Heart left ventricle (tissue), 16 donors: Measurements from ENCODE around the gene RINT1. TPM values are rescaled to one million over a fixed set of nuclear protein-coding genes. Genes with fewer than 3 reads are reported as not detected.

Source experiments
- ATAC-seq, 4 donors: fragments of 200-7000 bp; cut with Tn5 transposase; one replicate each; pipeline ENCODE4 v1.9.1; 2020 to 2022; ENCODE audit warnings: moderate library complexity in 4 of 4, mild to moderate bottlenecking in 3 of 4, moderate number of reproducible peaks in 1 of 4
- DNase-seq, 5 donors: peaks; one replicate each; pipeline ENCODE4 v3.0.0-alpha.2; 2020
- H3K27ac ChIP-seq, 12 donors: fragments of 200-600 bp; sonication (generic) in 4 of 12; one replicate each; pipeline versions ENCODE4 v1.5.0 to v1.8.0; 2016 to 2022; ENCODE audit warnings: mild to moderate bottlenecking in 2 of 12
- H3K27me3 ChIP-seq, 9 donors: fragments of 200-600 bp; sonication (generic) in 2 of 9; one replicate each; pipeline versions ENCODE4 v1.5.1 to v1.8.0; 2016 to 2022; ENCODE audit warnings: mild to moderate bottlenecking in 3 of 9
- H3K36me3 ChIP-seq, 9 donors: fragments of 200-600 bp; sonication (generic) in 2 of 9; one replicate each; pipeline versions ENCODE4 v1.5.0 to v1.8.0; 2018 to 2022; ENCODE audit warnings: mild to moderate bottlenecking in 2 of 9
- H3K4me1 ChIP-seq, 12 donors: fragments of 200-600 bp; sonication (generic) in 4 of 12; one replicate each; pipeline versions ENCODE4 v1.5.0 to v1.8.0; 2016 to 2022; ENCODE audit warnings: mild to moderate bottlenecking in 3 of 12
- H3K4me3 ChIP-seq, 12 donors: fragments of 200-600 bp; sonication (generic) in 4 of 12; one replicate each; pipeline versions ENCODE4 v1.5.0 to v1.8.0; 2017 to 2022; ENCODE audit warnings: mild to moderate bottlenecking in 9 of 12, moderate library complexity in 4 of 12
- H3K9me3 ChIP-seq, 12 donors: fragments of 200-600 bp; sonication (generic) in 4 of 12; one replicate each; pipeline versions ENCODE4 v1.5.0 to v1.8.0; 2016 to 2022; ENCODE audit warnings: mild to moderate bottlenecking in 1 of 12
- CTCF ChIP-seq, 12 donors: fragments of 200-600 bp; sonication (generic) in 4 of 12; IDR thresholded peaks; one replicate each; pipeline versions ENCODE4 v1.5.0 to v1.8.0; 2018 to 2022; ENCODE audit warnings: antibody characterized with exemption in 12 of 12, mild to moderate bottlenecking in 5 of 12
- POLR2A ChIP-seq, 2 donors: fragments of 450-650 bp; IDR thresholded peaks; one replicate each; pipeline ENCODE4 v1.6.1; 2017; ENCODE audit warnings: antibody characterized with exemption in 2 of 2, mild to moderate bottlenecking in 2 of 2, moderate library complexity in 2 of 2
- WGBS, 4 donors: extraction: QIAGEN DNeasy Blood & Tissue Kit in 2 of 4; methylation state at CpG; one replicate each; pipeline versions ENCODE4 v1.1.5 to v1.1.7; 2013 to 2018; 5-methylcytosine and 5-hydroxymethylcytosine counted together
- intact Hi-C, 10 donors: fragments of 100-400 bp; cut with DNase I; formaldehyde crosslinking; loops; one replicate each; pipeline versions ENCODE4 v1.11.1 to v1.14.2; 2022
- polyA plus RNA-seq, 2 donors: library from polyadenylated mRNA; stranded (reverse); fragments of 200-250 nt; gene quantifications; one replicate each; pipeline ENCODE4 v1.2.3, GENCODE V29; 2013
- total RNA-seq, 9 donors: library from RNA; depleted of rRNA in 2 of 9; stranded (reverse); fragments of >200 nt in 2 of 9; fragmentation: NEBNext Ultra II Directional in 3 of 9; extraction: Animal tissue kit (Norgen Biotek cat#: 25700) in 3 of 9; gene quantifications; one replicate each; pipeline versions ENCODE4 v1.1.0 to v1.2.4, GENCODE V29; 2016 to 2023
- donor health status: ischemic (EF 13 %, LVEDD 7.1; RV severe dilation, severe dysfunction).
- donor health status: healthy with polysubstance abuse.
- donor health status: DM: no; HTN: yes; CAD: no.
- donor health status: DM: no; HTN: no; CAD: no.
- donor health status: ischemic (EF 25% LVEDD 6.9; RV normal size, moderate dysfunction).
- donor health status: ischemic (EF 25% LVEDD 5.7; RV mildly dilated, moderate dysfunction).
- donor health status: healthy.
- donor health status: DM: yes; HTN: yes; CAD: no.
- donor health status: ischemic (EF 35%, LVEDD 5.7; RV mildly dilated, moderate dysfunction).
- donor health status: nonischemic (EF 11% LVEDD 7.7; RV severe dilation, severe dysfunction).
- donor health status: DM: yes; HTN: yes; CAD: no.
- donor health status: PGD.
- donor health status: ischemic (EF 29% LVEDD 5.4; RV normal size, mild dysfunction).
- donor health status: nonischemic (EF 23%, LVEDD 6.1; RV moderate dilation, normal function).

RINT1 gene
- total and polyA plus RNA-seq, 11 donors = 9.2 to 16.0 (median 13.3) TPM

GRCh38 chr7:105587909-105588635 lies 56.1 kb downstream of the RINT1 start:
- peaks cover 0 to 11% (median 0%) of the 10 kb centered on the region in 12 donors for H3K4me1 ChIP-seq
- H3K4me3 ChIP-seq = no peak overlapping the region
- peaks cover 0 to 14% (median 0%) of the 10 kb centered on the region in 12 donors for H3K9me3 ChIP-seq
- H3K27me3 ChIP-seq = no peaks in the 10 kb centered on the region
- ATAC-seq = no peak
- H3K27ac ChIP-seq = no peak overlapping the region
- WGBS, 4 donors = 68 to 76% (median 70%) methylated on average over 12 of the region's 12 CpGs
- intact Hi-C loops = no loop called here
- no peak for TF ChIP-seq POLR2A (IDR thresholded peaks at IDR 0.05)
- TF ChIP-seq CTCF (IDR thresholded peaks at IDR 0.05) = no peak
- H3K36me3 ChIP-seq = no peaks in the 10 kb centered on the region
- no peak for DNase-seq

GRCh38 chr7:105589356-105590077 lies 57.5 kb downstream of the RINT1 start:
- no peak overlapping the region for H3K4me3 ChIP-seq
- peaks cover 0 to 11% (median 0%) of the 10 kb centered on the region in 12 donors for H3K4me1 ChIP-seq
- no peaks in the 10 kb centered on the region for H3K27me3 ChIP-seq
- no peak for TF ChIP-seq POLR2A (IDR thresholded peaks at IDR 0.05)
- peak; percentile 28 to 57 (median 41) for TF ChIP-seq CTCF (IDR thresholded peaks at IDR 0.05)
- H3K9me3 ChIP-seq = peaks cover 0 to 3% (median 0%) of the 10 kb centered on the region in 12 donors
- 31 to 39% (median 37%) methylated on average over 6 of the region's 6 CpGs for WGBS, 4 donors
- DNase-seq (peak in 4 of 5 donors; percentile 15 to 43 (median 32)), ATAC-seq (peak; percentile 52 to 88 (median 83))
- intact Hi-C loops = no loop called here
- no peaks in the 10 kb centered on the region for H3K36me3 ChIP-seq
- H3K27ac ChIP-seq = no peak overlapping the region

- no peak overlapping the region for H3K4me3 ChIP-seq
- no peak for TF ChIP-seq CTCF (IDR thresholded peaks at IDR 0.05)
- TF ChIP-seq POLR2A (IDR thresholded peaks at IDR 0.05) = no peak
- H3K4me1 ChIP-seq = peaks cover 0 to 11% (median 0%) of the 10 kb centered on the region in 12 donors
- 89 to 93% (median 92%) methylated on average over 5 of the region's 5 CpGs for WGBS, 4 donors
- DNase-seq = no peak
- no peak overlapping the region for H3K27ac ChIP-seq
- H3K36me3 ChIP-seq = no peaks in the 10 kb centered on the region
- H3K27me3 ChIP-seq = no peaks in the 10 kb centered on the region
- intact Hi-C loops = no loop called here
- no peak for ATAC-seq
- H3K9me3 ChIP-seq = no peaks in the 10 kb centered on the region
Observed at GRCh38 chr7:105590793-105591192, 58.8 kb downstream of the RINT1 start.

GRCh38 chr7:105591522-105591921 lies 59.5 kb downstream of the RINT1 start:
- peaks cover 0 to 11% (median 0%) of the 10 kb centered on the region in 12 donors for H3K4me1 ChIP-seq
- no peak overlapping the region for H3K4me3 ChIP-seq
- no peak overlapping the region for H3K27ac ChIP-seq
- 60 to 67% (median 64%) methylated on average over 2 of the region's 2 CpGs for WGBS, 4 donors
- ATAC-seq = no peak
- H3K27me3 ChIP-seq = no peaks in the 10 kb centered on the region
- H3K9me3 ChIP-seq = no peaks in the 10 kb centered on the region
- no peaks in the 10 kb centered on the region for H3K36me3 ChIP-seq
- DNase-seq = no peak
- TF ChIP-seq CTCF (IDR thresholded peaks at IDR 0.05) = no peak
- no peak for TF ChIP-seq POLR2A (IDR thresholded peaks at IDR 0.05)
- intact Hi-C loops = no loop called here
